K562 (cell line): ENCODE data around the gene SLC6A6. TPM values are rescaled to one million over a fixed set of nuclear protein-coding genes. Genes with fewer than 3 reads are reported as not detected.

Source experiments
- ATAC-seq: fragments of 200-7000 bp; cut with Tn5 transposase; 3 replicates; pipeline ENCODE4 v1.9.1; 2020; ENCODE audit warnings: moderate library complexity
- BruUV-seq: library from RNA; stranded (reverse); fragments of 400-500 nt; replicated peaks from 2 replicates; lab custom pipeline; 2021; lab: Mats Ljungman, UMichigan
- CTCF ChIA-PET: fragments of 300-600 bp; formaldehyde crosslinking; extraction: SDS; loops from one replicate; lab custom pipeline; 2021; ENCODE audit warnings: low intra/inter-chr PET ratio; lab: Yijun Ruan, JAX
- POLR2A ChIA-PET: fragments of 300-600, 350-650 bp; sonication (Branson Sonifier 250); formaldehyde crosslinking; extraction: SDS; loops from one replicate; lab custom pipeline; 2021; ENCODE audit warnings: antibody characterized with exemption, inconsistent platforms; lab: Yijun Ruan, JAX
- DNase-seq, 4 experiments: peaks; one replicate each; pipeline versions ENCODE4 v3.0.0 to v3.0.0-alpha.2; 2011 to 2018; ENCODE audit warnings: low spot score in 3 of 4, mixed read lengths in 3 of 4; ENCODE audit errors: extremely low read depth in 1 of 4
- FAIRE-seq: peaks from 2 replicates; lab custom pipeline; 2011; peaks lifted over from hg19 to GRCh38; lab: Jason Lieb, UNC
- H2AFZ ChIP-seq: 2 replicates; pipeline ENCODE4 v1.6.0; 2011; ENCODE audit warnings: low read depth, low read length, control low read depth, inconsistent platforms
- H3K27ac ChIP-seq: fragments of 200-600 bp; 3 replicates; pipeline ENCODE4 v1.8.0; 2011; ENCODE audit warnings: low read depth, mild to moderate bottlenecking, control low read depth, inconsistent platforms, low read length, moderate library complexity, mixed read lengths; ENCODE audit errors: extremely low read depth
- H3K27me3 ChIP-seq, 2 experiments: fragments of 300-600 bp in 1 of 2; 2 replicates in 1 of 2; 3 replicates in 1 of 2; pipeline versions ENCODE4 v1.6.0 to v1.8.0; 2011; ENCODE audit warnings: inconsistent platforms in 2 of 2, low read length in 2 of 2, mild to moderate bottlenecking in 1 of 2, mixed read lengths in 1 of 2, moderate library complexity in 1 of 2; ENCODE audit not compliant: control insufficient read depth in 2 of 2, insufficient read depth in 2 of 2
- H3K36me3 ChIP-seq: fragments of 300-600 bp; 3 replicates; pipeline ENCODE4 v1.8.0; 2011; ENCODE audit warnings: mild to moderate bottlenecking, low read length, inconsistent platforms; ENCODE audit not compliant: control insufficient read depth, insufficient read depth
- H3K4me1 ChIP-seq, 2 experiments: fragments of 200-600 bp in 1 of 2; replicated peaks in 1 of 2; 2 replicates in 1 of 2; 3 replicates in 1 of 2; pipeline versions ENCODE4 v1.5.1 to v1.8.0; 2011; ENCODE audit warnings: inconsistent platforms in 2 of 2, low read length in 2 of 2, mild to moderate bottlenecking in 1 of 2, mixed read lengths in 1 of 2, moderate library complexity in 1 of 2; ENCODE audit not compliant: control insufficient read depth in 2 of 2, insufficient read depth in 2 of 2
- H3K4me2 ChIP-seq: 2 replicates; pipeline ENCODE4 v1.6.1; 2011; ENCODE audit warnings: low read length, control low read depth, inconsistent platforms, mixed read lengths; ENCODE audit not compliant: insufficient read depth
- H3K4me3 ChIP-seq: fragments of 200-600 bp; sonication (generic), shearing (Covaris generic); 2 replicates; pipeline ENCODE4 v1.5.1; 2016; ENCODE audit warnings: control low read depth, inconsistent platforms
- H3K79me2 ChIP-seq: fragments of 200-600 bp; 3 replicates; pipeline ENCODE4 v1.8.0; 2011; ENCODE audit warnings: low read length, inconsistent platforms; ENCODE audit not compliant: control insufficient read depth, insufficient read depth
- H3K9ac ChIP-seq, 2 experiments: 2 replicates each; pipeline versions ENCODE4 v1.6.0 to v1.6.1; 2011; ENCODE audit warnings: low read depth in 2 of 2, low read length in 2 of 2, control low read depth in 1 of 2, inconsistent platforms in 1 of 2, mild to moderate bottlenecking in 1 of 2, mixed read lengths in 1 of 2; ENCODE audit not compliant: insufficient read depth in 1 of 2
- H3K9me1 ChIP-seq: one replicate; pipeline ENCODE4 v1.6.0; 2011; ENCODE audit warnings: inconsistent platforms, mild to moderate bottlenecking, low read length, moderate library complexity; ENCODE audit not compliant: control insufficient read depth, insufficient read depth
- H3K9me3 ChIP-seq: replicated peaks from 2 replicates; pipeline ENCODE4 v1.5.1; 2011; ENCODE audit warnings: low read depth, low read length, inconsistent platforms; ENCODE audit not compliant: control insufficient read depth, insufficient read depth
- H4K20me1 ChIP-seq: replicated peaks from 2 replicates; pipeline ENCODE4 v1.6.1; 2011; ENCODE audit warnings: low read length, inconsistent platforms, mixed read lengths; ENCODE audit not compliant: control insufficient read depth, insufficient read depth
- BMI1 ChIP-seq: fragments of 150-350 bp; IDR thresholded peaks from 2 replicates; pipeline ENCODE4 v1.6.1; 2014; ENCODE audit warnings: low read length
- EP300 ChIP-seq: IDR thresholded peaks from 2 replicates; pipeline ENCODE4 v1.6.1; 2012; ENCODE audit warnings: low read length, improper control_type of control experiment
- ETV1 ChIP-seq: fragments of 450-650 bp; conservative IDR thresholded peaks from 2 replicates; pipeline ENCODE4 v1.6.1; 2016; ENCODE audit warnings: missing genetic modification characterization, control low read depth, low read depth, missing compliant biosample characterization
- FOSL1 ChIP-seq: fragments of 200-800 bp; sonication (Bioruptor generic); conservative IDR thresholded peaks from 2 replicates; pipeline ENCODE4 v1.6.1; 2016; ENCODE audit warnings: missing genetic modification characterization, missing compliant biosample characterization
- KAT2B ChIP-seq: IDR thresholded peaks from one replicate; pipeline ENCODE4 v1.6.1; 2012; ENCODE audit warnings: low read depth, mild to moderate bottlenecking, control low read depth, inconsistent platforms, low read length, moderate library complexity
- MCM5 ChIP-seq: fragments of 450-650 bp; IDR thresholded peaks from 2 replicates; pipeline ENCODE4 v1.6.1; 2016; ENCODE audit warnings: low read depth
- XRCC5 ChIP-seq: fragments of 200-400 bp; formaldehyde crosslinking; IDR thresholded peaks from 2 replicates; pipeline ENCODE4 v1.6.1; 2017; ENCODE audit warnings: low read depth, mild to moderate bottlenecking, low read length
- ZMIZ1 ChIP-seq, 2 experiments: fragments of 150-350 bp in 1 of 2; IDR thresholded peaks; 2 replicates each; pipeline ENCODE4 v1.6.1; 2012 to 2016; ENCODE audit warnings: low read depth in 2 of 2, low read length in 2 of 2, mild to moderate bottlenecking in 1 of 2, moderate library complexity in 1 of 2
- ZNF695 ChIP-seq: fragments of 450-650 bp; formaldehyde crosslinking; IDR thresholded peaks from 2 replicates; pipeline ENCODE4 v1.4.0; 2020; ENCODE audit warnings: mild to moderate bottlenecking, moderate library complexity
- WGBS: fragments of 100-300 bp; shearing (Covaris generic); methylation state at CpG from one replicate; pipeline ENCODE4 v1.1.6; 2016; ENCODE audit warnings: low coverage, mixed read lengths; ENCODE audit not compliant: insufficient coverage; ENCODE audit errors: missing lambda C conversion rate; 5-methylcytosine and 5-hydroxymethylcytosine counted together
- in situ Hi-C: fragments of 300-500 bp; cut with MboI; formaldehyde crosslinking; loops from 4 replicates; pipeline ENCODE4 v1.15.0; 2018; ENCODE audit warnings: inconsistent platforms, mixed read lengths
- intact Hi-C: fragments of 100-400 bp; cut with micrococcal nuclease; formaldehyde crosslinking; loops from 2 replicates; pipeline ENCODE4 v1.14.2; 2022
- polyA plus RNA-seq, 8 experiments: library from polyadenylated mRNA; depleted of rRNA in 4 of 8; stranded (reverse) in 5 of 8; unstranded in 3 of 8; fragments of >200 nt; fragmentation: Nextera tagmentation in 2 of 8; fragmentation: Illumina TruSeq in 1 of 8; extraction: Ambion mirVana in 2 of 8; extraction: Trizol in 1 of 8; gene quantifications; 2 replicates each; pipeline versions ENCODE4 v1.2.1 to v1.2.3, GENCODE V29; 2011 to 2014; ENCODE audit warnings: inconsistent platforms in 1 of 8, missing spikeins in 1 of 8
- total RNA-seq, 7 experiments: library from RNA; depleted of rRNA in 6 of 7; stranded (reverse); fragments of >200 nt in 6 of 7; fragmentation: Illumina TruSeq in 2 of 7; extraction: Trizol in 2 of 7; gene quantifications; 2 replicates each; pipeline versions ENCODE4 v1.2.1 to v1.2.3, GENCODE V29; 2011 to 2021; ENCODE audit warnings: low replicate concordance in 1 of 7
- TF ChIP-seq, protein P1 (sequence below): fragments of 450-650 bp; IDR thresholded peaks from 2 replicates; pipeline ENCODE4 v1.6.1; 2016; ENCODE audit warnings: missing biosample characterization, missing genetic modification characterization
- TF ChIP-seq, protein P2 (sequence below): fragments of 250-450 bp; sonication (Bioruptor Pico); IDR thresholded peaks from 2 replicates; pipeline ENCODE4 v1.6.1; 2021; ENCODE audit warnings: mild to moderate bottlenecking
- TF ChIP-seq, protein P3 (sequence below), 3 experiments: fragments of 200-800 bp in 1 of 3; fragments of 250-450 bp in 1 of 3; fragments of 450-650 bp in 1 of 3; sonication (Bioruptor Pico) in 1 of 3; sonication (Bioruptor generic) in 1 of 3; formaldehyde crosslinking in 1 of 3; IDR thresholded peaks; 2 replicates each; pipeline versions ENCODE4 v1.6.1 to v1.8.0; 2016 to 2022; ENCODE audit warnings: mild to moderate bottlenecking in 2 of 3, missing genetic modification characterization in 2 of 3, missing compliant biosample characterization in 1 of 3, moderate library complexity in 1 of 3

SLC6A6 gene
- total and polyA plus RNA-seq, 9 of the 15 experiments (the other 6 are each of a cell fraction or from before 2014, with no cell fraction given), result 12.3 to 203 (median 93.2) TPM

- no peaks in the 10 kb centered on the region for H3K9me3 ChIP-seq
- peaks cover 0 to 16% of the 10 kb centered on the region in 2 experiments; a peak in 2 of 5 replicates for H3K4me1 ChIP-seq
- H3K4me2 ChIP-seq, result no peak overlapping the region
- DNase-seq (no peak), ATAC-seq (no peak), FAIRE-seq (no peak)
- no peak overlapping the region for H2AFZ ChIP-seq
- in situ Hi-C loops, result loop anchor here (25.0 kb wide), 1 partner anchor 391 kb away; no protein-coding TSS in a partner anchor
- H3K4me3 ChIP-seq, result no peak overlapping the region
- ChIA-PET CTCF (no interaction called here), POLR2A (interaction anchor here (0.7 kb wide), 1 partner anchor 35 kb away, joined by 5 read pairs; no protein-coding TSS in a partner anchor)
- no peaks in the 10 kb centered on the region for H3K9me1 ChIP-seq
- intact Hi-C loops, result no loop called here
- WGBS, result 7% methylated on average over 10 of the region's 12 CpGs
- no peaks in the 10 kb centered on the region for H3K36me3 ChIP-seq
- no TSS peak for BruUV-seq
- no peaks in the 10 kb centered on the region for H3K79me2 ChIP-seq
- TF ChIP-seq, protein P1, sequence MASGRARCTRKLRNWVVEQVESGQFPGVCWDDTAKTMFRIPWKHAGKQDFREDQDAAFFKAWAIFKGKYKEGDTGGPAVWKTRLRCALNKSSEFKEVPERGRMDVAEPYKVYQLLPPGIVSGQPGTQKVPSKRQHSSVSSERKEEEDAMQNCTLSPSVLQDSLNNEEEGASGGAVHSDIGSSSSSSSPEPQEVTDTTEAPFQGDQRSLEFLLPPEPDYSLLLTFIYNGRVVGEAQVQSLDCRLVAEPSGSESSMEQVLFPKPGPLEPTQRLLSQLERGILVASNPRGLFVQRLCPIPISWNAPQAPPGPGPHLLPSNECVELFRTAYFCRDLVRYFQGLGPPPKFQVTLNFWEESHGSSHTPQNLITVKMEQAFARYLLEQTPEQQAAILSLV (tag), result no peak
- TF ChIP-seq XRCC5, result no peak
- TF ChIP-seq FOSL1 (tag), result no peak
- TF ChIP-seq ZMIZ1 (IDR thresholded peaks at IDR 0.05; ENCODE audit: low read depth in 2 of 2, low read length in 2 of 2), result no peak
- TF ChIP-seq BMI1, result no peak
- no peak for TF ChIP-seq ZNF695 (CRISPR knock-in tag)
- TF ChIP-seq MCM5, result no peak
- no peak for TF ChIP-seq ETV1 (tag)
- TF ChIP-seq, protein P2, sequence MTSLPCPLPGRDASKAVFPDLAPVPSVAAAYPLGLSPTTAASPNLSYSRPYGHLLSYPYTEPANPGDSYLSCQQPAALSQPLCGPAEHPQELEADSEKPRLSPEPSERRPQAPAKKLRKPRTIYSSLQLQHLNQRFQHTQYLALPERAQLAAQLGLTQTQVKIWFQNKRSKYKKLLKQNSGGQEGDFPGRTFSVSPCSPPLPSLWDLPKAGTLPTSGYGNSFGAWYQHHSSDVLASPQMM (CRISPR knock-in tag), result no peak
- TF ChIP-seq EP300, result no peak
- TF ChIP-seq, protein P3, sequence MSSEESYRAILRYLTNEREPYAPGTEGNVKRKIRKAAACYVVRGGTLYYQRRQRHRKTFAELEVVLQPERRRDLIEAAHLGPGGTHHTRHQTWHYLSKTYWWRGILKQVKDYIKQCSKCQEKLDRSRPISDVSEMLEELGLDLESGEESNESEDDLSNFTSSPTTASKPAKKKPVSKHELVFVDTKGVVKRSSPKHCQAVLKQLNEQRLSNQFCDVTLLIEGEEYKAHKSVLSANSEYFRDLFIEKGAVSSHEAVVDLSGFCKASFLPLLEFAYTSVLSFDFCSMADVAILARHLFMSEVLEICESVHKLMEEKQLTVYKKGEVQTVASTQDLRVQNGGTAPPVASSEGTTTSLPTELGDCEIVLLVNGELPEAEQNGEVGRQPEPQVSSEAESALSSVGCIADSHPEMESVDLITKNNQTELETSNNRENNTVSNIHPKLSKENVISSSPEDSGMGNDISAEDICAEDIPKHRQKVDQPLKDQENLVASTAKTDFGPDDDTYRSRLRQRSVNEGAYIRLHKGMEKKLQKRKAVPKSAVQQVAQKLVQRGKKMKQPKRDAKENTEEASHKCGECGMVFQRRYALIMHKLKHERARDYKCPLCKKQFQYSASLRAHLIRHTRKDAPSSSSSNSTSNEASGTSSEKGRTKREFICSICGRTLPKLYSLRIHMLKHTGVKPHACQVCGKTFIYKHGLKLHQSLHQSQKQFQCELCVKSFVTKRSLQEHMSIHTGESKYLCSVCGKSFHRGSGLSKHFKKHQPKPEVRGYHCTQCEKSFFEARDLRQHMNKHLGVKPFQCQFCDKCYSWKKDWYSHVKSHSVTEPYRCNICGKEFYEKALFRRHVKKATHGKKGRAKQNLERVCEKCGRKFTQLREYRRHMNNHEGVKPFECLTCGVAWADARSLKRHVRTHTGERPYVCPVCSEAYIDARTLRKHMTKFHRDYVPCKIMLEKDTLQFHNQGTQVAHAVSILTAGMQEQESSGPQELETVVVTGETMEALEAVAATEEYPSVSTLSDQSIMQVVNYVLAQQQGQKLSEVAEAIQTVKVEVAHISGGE (CRISPR knock-in tag; IDR thresholded peaks at IDR 0.05), result no peak
- TF ChIP-seq KAT2B, result no peak
- TF ChIP-seq, all 486 proteins: peak for 0
- no peak overlapping the region for H3K27ac ChIP-seq
- H4K20me1 ChIP-seq, result peaks cover 13% of the 10 kb centered on the region
- H3K27me3 ChIP-seq, result peaks cover 76 to 95% of the 10 kb centered on the region in 2 experiments
- H3K9ac ChIP-seq, result no peak overlapping the region
These were observed 119.2 kb downstream of the SLC6A6 start for GRCh38 chr3:14521611-14522010.
